GM12873 (cell line): ENCODE data around the gene PTPRH.

Experiments
- TF ChIP-seq, protein P1 (sequence below): IDR thresholded peaks from 2 replicates; pipeline ENCODE4 v1.5.1; 2012; ENCODE audit warnings: low read depth, mild to moderate bottlenecking, moderate library complexity, low read length, control low read depth; ENCODE audit not compliant: insufficient read depth; ENCODE audit errors: missing control alignments

Gene PTPRH

DNA sequence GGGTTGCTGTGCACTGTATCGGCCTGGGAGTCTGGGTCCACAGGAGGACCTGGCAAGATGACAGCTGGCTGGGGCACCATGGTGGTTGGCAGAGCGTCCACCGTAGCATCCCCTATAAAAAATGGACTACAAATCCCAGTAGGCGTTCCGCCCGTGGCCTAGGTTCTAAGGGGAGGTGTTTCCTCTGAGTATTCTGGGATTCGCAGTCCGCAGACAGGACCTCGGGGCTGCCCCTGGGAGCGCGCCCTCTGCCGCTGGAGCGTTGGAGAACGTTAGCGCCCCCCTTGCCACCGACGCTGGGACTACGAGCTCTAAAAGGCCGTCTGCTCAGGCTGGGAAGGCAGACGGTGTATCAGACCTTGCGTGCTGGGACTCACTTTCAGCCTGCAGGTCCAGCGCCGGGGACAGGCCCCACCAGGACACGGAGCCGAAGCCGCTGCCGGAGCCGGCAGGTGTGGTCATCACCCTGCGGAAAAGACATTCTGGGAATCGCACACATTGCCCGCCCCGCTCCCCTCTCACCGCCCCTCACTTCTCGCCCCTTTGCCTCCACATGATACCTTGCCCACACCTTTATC lies 43.3 kb downstream of the PTPRH start:
- TF ChIP-seq, protein P1, sequence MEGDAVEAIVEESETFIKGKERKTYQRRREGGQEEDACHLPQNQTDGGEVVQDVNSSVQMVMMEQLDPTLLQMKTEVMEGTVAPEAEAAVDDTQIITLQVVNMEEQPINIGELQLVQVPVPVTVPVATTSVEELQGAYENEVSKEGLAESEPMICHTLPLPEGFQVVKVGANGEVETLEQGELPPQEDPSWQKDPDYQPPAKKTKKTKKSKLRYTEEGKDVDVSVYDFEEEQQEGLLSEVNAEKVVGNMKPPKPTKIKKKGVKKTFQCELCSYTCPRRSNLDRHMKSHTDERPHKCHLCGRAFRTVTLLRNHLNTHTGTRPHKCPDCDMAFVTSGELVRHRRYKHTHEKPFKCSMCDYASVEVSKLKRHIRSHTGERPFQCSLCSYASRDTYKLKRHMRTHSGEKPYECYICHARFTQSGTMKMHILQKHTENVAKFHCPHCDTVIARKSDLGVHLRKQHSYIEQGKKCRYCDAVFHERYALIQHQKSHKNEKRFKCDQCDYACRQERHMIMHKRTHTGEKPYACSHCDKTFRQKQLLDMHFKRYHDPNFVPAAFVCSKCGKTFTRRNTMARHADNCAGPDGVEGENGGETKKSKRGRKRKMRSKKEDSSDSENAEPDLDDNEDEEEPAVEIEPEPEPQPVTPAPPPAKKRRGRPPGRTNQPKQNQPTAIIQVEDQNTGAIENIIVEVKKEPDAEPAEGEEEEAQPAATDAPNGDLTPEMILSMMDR: peak; percentile 36

DNA sequence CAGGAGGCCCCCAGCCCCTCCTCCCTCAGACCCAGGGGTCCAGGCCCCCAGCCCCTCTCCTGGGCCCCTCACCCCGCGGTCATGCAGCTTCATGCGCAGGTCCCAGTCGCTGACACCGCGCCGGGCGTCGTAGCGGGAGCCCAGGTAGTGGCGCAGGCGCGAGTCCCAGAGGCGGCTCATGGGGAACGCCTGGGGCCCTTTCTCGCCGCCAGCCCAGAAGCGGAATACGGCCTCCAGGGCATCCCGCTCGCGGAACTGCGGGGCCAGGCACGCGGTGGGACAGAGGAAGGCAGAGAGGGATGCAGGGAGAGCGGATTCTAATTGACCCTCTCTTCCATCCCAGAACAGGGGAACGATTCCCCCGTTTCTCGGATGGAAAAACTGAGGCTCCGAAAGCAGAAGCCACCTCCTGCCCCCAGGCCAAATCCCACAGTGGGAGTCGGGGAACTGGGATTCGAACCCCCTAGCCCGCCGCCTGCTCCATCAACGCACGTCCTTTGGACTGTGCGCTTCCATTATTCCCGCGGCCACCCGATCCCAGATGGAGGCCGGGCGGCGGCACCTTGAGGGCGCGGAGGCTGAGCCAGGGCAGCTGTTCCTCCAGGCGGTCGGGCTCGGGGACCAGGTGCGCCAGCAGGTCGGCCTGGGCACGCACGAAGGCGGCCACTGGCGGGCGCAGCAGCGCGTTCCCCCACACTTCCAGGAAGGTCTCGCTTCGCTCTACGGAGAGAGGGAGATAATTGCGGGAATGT lies 47.6 kb downstream of the PTPRH start:
- TF ChIP-seq, protein P1: no peak

DNA sequence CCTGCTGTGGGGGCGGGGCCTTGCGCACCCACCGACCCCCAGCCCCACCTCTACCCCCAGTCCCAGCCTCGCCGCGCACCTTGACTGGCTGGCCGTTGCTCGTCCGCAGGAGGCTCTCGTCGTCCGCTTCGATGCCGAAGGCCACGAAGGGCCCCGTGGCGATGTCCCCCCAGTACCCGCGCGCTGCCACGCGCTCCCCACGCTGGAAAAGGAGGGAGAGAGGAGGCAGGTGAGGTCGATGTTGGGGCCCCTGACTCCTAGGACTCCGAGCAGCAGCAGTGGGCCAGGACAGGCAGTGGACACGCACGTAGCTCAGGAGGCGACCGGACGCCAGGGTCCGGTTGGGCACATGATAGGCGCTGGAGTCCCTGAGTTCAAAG lies 48.3 kb downstream of the PTPRH start:
- TF ChIP-seq, protein P1: no peak

DNA sequence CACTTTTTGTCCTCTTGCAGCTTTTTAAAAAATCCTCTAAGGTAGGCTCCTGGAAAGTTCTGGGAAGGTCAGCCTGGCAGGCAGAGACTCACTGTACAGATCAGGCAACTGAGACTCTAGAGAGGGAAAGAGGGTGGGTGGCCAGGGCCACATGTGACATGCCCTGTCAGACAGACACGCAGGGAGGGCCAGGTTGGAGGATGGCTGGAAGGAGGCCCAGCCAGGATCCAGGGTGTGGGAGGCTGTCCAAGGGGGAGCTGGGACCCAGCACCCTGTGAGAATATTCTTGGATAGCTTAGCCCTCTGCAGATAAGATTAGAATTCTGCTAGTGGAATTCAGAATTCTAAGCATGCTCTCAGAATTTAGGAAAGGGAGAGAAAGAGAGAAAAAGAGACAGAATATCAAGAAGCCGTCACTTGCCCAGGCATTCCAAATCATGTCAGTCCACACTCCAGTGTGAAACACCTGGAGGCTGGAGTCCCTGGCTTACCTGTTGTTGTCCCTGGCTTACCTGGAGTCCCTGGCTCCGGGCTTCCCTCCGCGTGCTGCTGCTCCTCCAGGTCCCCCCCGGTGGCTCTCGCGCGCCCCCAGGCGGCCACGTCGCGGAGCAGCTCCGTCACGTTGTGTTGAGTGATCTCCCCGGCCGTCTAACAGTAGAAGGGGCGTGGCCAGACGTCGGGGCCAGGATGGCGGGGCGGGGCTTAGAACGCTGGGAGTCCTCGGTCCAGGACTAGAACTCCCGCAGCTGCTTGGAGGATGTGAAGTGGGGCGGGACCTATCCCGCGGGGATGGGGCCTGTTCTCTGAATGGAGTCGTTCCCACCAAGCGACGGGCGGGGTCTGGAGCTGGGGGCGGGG lies 48.9 kb downstream of the PTPRH start:
- TF ChIP-seq, protein P1: peak; percentile 94

DNA sequence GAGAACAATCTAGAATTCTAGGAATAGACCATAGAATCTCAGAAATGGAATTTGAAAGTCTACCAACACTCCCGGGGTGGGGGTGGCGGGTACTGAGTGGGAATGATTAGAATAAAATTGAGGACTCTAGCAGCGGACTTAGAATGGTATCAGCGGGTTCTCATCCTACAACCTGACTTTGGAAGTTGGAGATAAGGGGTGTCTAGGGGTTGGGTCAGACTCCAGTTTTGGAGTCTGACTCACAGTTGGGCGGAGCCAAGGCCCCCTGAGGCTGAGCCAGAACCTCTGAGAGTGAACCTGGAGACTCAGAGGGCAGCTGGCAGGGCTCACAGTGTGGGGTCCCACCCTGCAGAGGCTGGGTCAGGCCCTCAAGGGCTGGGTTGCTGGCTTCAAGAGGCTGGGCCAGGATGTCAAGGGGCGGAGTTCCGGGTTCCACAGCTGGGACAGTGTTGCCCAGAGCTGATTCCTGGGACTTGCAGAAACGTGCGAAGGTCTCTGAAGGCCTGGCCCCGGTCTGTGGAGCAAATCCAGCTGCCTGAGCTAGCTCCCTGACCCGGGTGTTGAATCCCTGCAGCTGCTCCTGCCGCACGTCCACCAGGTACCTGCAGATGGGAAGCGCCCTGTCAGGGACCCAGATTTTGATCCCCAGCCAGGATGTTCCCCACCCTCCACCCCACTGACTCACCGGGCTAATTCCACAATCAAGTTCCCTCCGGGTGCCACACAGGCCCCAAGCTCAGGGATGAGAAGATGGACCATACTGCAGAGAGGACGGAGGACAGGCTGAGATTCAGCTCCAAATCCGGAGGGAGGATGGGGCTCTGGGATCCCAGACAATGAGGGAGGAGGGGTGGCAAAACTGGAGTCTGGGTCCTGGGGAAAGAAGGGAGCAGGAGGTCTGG lies 50.2 kb downstream of the PTPRH start:
- TF ChIP-seq, protein P1: no peak

DNA sequence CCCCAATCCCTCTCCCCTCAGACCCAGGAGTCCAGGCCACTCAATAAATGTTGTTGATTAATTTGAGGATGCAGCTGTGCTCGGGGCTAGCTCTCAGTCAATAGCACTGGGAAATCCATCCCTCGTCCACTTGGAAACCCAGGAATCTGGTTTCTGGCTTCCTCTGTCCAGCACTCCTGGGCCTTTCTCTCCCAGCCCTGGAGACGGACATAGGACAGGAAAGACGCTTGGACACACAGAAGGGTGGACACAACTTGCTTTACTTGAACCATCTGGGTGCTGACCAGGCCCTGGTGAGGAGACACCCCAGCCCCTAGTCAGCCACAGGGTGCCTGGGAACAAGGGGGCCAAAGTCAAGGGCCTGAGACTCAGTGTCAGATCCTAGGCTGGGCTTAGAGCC lies 50.9 kb downstream of the PTPRH start:
- TF ChIP-seq, protein P1: no peak
